Measurements from ENCODE around the gene VSTM2L.
A peak's percentile ranks its signal among the peaks of the same experiment; 100 is the strongest.

The VSTM2L gene

GRCh38 chr20:37920270-37920669 lies 17.3 kb downstream of the VSTM2L start:
- no peak for DNase-seq (ENCODE audit: low spot score)

GRCh38 chr20:37920679-37921322 lies 17.9 kb downstream of the VSTM2L start:
- DNase-seq (ENCODE audit: low spot score): no peak

GRCh38 chr20:37921341-37921929 lies 18.5 kb downstream of the VSTM2L start:
- DNase-seq (ENCODE audit: low spot score): no peak

GRCh38 chr20:37922016-37922415 lies 19.1 kb downstream of the VSTM2L start:
- no peak for DNase-seq (ENCODE audit: low spot score)

GRCh38 chr20:37925265-37926165 lies 22.6 kb downstream of the VSTM2L start:
- DNase-seq (ENCODE audit: low spot score): no peak

- no peak for DNase-seq (ENCODE audit: low spot score)
Measured at GRCh38 chr20:37926612-37927011, 23.7 kb downstream of the VSTM2L start.

GRCh38 chr20:37927410-37928095 lies 24.6 kb downstream of the VSTM2L start:
- DNase-seq (ENCODE audit: low spot score): no peak

- no peak for DNase-seq (ENCODE audit: low spot score)
Measured at GRCh38 chr20:37928996-37929682, 26.2 kb downstream of the VSTM2L start.

GRCh38 chr20:37929683-37930014 lies 26.7 kb downstream of the VSTM2L start:
- DNase-seq (ENCODE audit: low spot score): no peak

GRCh38 chr20:37931153-37931922 lies 28.4 kb downstream of the VSTM2L start:
- DNase-seq (ENCODE audit: low spot score): no peak

GRCh38 chr20:37932074-37932473 lies 29.1 kb downstream of the VSTM2L start:
- DNase-seq (ENCODE audit: low spot score): peak; percentile 12

GRCh38 chr20:37932919-37933318 lies 30.0 kb downstream of the VSTM2L start:
- peak; percentile 8 for DNase-seq (ENCODE audit: low spot score)

GRCh38 chr20:37933786-37934633 lies 31.1 kb downstream of the VSTM2L start:
- DNase-seq (ENCODE audit: low spot score): peak; percentile 21

- DNase-seq (ENCODE audit: low spot score): peak; percentile 71
Measured at GRCh38 chr20:37934634-37935375, 31.9 kb downstream of the VSTM2L start.

GRCh38 chr20:37935435-37935834 lies 32.5 kb downstream of the VSTM2L start:
- DNase-seq (ENCODE audit: low spot score): peak; percentile 58

- no peak for DNase-seq (ENCODE audit: low spot score)
Measured at GRCh38 chr20:37936041-37936440, 33.1 kb downstream of the VSTM2L start.

GRCh38 chr20:37936451-37936850 lies 33.5 kb downstream of the VSTM2L start:
- peak; percentile 18 for DNase-seq (ENCODE audit: low spot score)

- DNase-seq (ENCODE audit: low spot score): no peak
Measured at GRCh38 chr20:37937686-37938085, 34.8 kb downstream of the VSTM2L start.

- DNase-seq (ENCODE audit: low spot score): no peak
Measured at GRCh38 chr20:37938181-37938750, 35.3 kb downstream of the VSTM2L start.
